ENCODE results near the gene DDX47.

DDX47 gene

DNA sequence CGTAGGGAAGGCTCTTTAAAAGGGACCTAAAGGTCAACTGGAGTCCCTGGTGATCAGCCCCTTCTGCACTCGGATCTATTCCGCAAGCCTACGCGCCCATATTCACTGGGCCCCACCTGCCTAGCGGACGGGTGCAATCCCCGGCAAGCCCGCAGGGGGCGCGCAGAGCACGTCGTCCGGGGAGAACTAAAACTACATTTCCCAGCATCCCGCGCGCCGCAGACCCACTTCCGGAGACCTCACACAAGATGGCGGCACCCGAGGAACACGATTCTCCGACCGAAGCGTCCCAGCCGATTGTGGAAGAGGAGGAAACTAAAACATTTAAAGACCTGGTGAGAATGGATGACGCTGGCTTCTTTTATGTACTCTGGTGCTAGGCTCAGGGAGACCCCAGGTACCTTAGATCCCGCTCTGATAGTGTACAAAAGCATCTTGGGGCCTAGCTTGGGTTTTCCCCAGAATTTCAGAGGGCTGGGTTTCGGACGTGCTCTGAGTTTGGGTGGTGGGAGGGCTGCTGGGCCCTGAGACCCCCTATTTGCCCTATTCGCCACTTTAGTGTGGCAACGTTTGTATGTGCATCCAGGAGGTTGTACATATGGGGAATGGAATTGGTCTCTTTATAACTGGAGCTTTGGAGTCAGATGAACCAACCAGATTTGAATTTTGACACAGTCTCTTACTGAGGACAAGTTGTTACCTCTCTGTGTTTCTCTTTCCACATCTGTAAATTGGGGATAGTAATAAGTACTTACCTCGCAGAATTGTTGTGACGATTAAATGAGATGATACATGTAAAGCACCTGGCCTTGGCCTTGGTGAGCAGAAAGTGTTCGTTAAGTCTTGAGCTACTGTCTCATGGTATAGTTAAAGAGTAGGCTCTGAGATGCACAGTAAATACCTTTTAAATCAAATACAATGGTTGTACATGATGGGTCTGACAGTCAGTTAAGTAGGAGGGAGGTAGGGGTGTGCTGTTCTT lies at the start of gene DDX47:
Gene DDX47 (plus strand): TSS at position 227 of the 982 bp plus-strand sequence. CDS start 22 bp downstream, at position 249.
- peak; percentile 97 for DNase-seq (ENCODE audit: low spot score)

DNA sequence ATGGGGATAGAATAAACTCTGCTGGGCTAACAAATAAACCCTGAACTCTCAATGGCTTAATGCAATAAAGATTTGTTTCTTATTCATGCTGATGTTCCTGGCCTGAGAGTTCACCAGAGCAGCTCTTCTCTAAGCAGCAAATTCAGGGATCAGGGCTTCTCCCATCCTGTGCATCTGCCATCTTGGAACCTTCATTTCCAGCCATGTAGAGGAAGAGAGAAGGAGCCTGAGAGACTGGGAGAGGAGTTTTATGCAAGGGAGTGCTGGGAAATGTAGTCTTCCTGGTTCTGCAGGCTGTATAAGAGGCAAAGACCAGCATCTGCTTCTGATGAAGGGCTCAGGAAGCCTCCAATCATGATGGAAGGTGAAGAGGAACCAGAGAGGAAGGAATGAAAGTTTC lies 48.3 kb upstream of the DDX47 start:
- DNase-seq (ENCODE audit: low spot score): no peak

DNA sequence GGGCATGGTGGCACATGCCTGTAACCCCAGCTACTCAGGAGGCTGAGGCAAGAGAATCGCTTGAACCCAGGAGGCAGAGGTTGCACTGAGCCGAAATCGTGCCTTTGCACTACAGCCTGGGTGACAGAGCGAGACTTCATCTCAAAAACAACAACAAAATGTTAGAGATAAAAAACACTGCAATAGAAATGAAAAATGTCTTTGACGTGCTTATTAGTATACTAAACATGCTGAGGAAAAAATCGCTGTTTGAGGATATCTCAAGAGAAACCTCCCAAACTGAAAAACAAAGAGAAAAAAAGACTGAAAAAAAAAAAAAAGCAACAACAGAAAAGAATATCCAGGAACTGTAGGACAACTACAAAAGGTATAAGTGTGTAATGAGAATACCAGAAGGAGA lies 42.9 kb upstream of the DDX47 start:
- no peak for DNase-seq (ENCODE audit: low spot score)

DNA sequence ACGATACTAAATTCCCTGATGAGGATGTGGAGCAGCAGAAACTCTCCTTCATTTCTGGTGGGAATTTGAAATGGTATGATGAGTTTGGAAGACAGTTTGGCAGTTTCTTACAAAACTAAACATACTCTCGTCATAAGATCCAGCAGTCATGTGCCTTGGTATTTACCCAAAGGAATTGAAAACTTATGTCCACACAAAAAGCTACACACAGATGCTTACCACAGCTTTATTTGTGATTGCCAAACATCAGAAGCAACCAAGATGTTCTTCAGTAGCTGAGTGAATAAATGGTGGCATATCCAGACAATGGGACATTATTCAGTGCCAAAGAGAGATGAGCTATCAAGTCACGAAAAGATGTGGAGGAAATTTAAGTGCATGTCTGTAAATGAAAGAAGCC lies 38.4 kb upstream of the DDX47 start:
- DNase-seq (ENCODE audit: low spot score): no peak

DNA sequence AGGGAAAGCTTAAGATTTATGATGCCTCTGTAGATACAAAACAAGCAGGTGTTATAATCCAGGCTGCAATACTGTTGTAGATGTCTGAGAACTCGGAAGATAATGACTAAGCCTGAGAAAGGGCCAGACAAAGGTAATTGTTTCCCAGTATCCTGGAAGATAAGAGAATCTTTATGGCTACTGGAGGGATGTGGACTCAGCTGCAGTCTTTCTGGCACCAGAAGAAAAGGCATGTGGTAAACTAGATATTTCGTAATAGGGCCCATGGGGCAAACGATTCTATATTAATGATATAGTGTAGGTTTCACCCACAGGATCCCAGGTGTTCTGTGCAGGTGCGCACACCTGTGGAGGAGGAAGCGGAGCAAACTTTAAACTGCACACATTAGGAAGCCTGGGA lies 36.9 kb upstream of the DDX47 start:
- no peak for DNase-seq (ENCODE audit: low spot score)

DNA sequence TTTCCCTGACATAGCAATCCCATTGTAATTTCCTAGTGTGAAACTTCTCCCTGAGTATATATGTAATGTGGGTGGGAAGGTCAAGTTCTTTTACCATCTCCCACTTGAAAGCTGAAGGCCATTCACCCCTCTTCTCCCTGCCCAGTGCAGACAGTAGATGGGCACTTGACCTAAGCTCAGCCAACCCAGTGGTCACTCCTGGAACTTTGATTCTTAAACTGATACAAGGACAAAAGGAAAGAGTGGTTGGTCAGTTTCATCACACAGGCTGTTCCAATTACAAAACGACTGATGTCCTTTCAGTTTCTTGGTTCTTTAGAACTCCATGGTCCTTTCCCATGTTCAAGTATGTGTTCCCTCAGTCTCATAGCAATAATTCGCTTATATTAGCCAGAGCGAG lies 36.1 kb upstream of the DDX47 start:
- DNase-seq (ENCODE audit: low spot score): no peak

DNA sequence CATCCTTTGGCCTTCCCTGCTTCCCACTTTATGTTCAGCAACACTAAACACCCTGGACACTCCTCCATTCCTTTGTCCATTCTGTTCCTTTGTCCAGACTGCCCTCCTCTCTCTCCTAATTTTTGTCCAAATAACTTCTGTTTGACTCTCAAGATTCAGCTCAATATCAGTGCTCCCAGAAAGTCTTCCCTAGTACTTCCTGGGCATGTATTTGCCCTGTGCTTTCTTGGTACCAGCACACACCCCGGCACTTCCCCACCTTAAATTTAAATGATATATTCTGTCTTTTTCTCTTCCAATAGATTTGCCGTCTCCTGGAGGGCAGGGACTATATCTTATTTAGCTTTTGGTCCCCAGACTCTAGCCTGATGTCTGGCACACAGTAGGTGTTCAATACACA lies 34.1 kb upstream of the DDX47 start:
- no peak for DNase-seq (ENCODE audit: low spot score)

DNA sequence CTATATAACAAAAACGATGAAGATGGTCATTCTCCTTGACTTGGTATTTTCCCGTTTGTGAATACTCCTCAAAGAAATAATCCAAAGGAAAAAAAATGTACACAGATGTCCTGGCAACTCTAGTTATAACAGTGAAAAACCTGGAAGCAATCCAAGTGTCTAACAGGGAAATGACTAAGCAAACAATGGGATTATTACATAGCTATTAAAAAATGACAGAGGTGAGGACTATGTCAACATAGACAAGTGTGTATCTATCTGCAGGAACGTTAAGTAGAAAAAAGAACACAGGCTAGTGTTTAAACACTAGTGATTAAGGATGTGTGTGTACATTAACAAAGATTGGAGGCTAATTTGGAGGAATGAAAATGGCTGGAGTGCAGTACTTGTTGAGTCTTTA lies 33.6 kb upstream of the DDX47 start:
- no peak for DNase-seq (ENCODE audit: low spot score)

DNA sequence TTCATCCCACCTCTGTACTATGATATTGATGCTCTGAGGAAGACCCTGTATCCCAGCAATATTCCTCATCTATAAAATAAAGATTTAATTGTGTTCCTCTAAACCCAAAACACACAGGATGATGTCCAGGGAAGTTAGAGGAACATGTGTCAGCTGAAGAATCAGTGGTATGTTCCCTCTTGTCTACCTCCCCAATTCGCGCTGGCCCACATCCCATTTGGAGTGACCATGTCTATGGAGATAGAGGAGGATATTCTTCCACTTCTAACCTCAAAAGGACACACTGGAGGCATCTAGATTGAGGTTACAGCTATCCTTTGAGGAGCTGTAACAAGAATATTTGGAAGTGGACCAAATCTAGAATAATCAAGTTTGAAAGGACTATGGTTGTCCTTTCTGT lies 29.0 kb upstream of the DDX47 start:
- DNase-seq (ENCODE audit: low spot score): no peak

DNA sequence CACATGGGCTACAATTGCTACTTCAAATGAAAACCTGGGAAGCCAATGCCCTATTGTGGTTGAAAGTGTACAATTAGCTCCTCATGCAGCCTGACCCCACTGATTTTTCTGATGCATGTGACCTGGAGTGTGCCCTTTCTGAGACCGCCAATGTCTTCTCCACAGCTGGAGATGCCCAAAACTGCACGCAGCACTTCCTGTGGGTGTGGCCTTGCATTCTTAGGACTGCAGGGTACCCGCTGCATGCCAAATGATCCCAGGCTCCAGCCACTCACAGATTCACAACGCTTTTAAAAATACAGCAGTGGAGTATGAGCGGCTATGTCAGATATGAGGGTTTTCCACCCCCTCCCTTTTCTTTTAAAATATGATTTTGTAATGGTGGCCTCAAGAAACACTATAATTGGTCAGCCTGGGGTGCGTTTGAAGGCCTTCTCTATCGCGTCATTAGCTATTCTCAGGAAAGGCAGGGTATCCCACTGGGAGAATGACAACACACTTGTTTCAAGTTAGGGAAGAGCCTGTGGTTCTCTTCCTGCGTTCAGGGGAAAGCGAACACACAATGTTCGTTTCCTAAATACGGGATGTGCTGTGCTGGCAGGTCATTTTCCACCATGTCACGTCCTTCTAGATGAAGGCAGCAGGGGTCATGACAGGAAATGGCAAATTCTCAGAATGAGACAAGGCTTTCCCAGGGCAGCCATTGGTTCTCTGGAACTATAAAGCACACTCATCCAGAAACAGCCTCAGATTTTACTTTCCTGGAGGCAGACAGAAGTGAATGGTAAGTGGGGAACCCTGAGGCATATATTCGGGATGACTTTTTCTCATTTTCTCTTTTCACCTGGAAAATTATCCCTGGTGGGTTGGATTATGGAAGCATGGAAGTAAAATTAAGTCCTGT lies 28.0 kb upstream of the DDX47 start, which contains the start of gene APOLD1:
Gene APOLD1 (plus strand): TSS at position 749 of the 904 bp plus-strand sequence. CDS start 33 bp downstream, at position 782.
- no peak for DNase-seq (ENCODE audit: low spot score)

DNA sequence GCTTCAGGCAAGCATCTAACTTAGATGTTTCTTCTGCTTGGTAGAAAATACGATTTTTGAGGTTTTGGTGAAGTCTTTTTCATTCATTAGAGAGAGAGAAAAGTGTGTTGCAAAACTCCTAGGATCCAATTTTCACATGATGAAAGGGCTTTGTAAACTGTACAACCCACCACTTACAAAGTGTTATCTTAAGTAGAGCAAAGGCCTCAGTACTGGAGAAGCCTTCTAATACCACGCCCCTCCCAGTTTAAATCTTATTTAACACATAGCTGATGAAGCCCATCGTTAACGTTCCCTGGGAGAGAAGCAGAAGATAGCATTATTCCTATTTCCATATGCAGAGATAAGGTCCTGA lies 26.8 kb upstream of the DDX47 start:
- DNase-seq (ENCODE audit: low spot score): no peak

DNA sequence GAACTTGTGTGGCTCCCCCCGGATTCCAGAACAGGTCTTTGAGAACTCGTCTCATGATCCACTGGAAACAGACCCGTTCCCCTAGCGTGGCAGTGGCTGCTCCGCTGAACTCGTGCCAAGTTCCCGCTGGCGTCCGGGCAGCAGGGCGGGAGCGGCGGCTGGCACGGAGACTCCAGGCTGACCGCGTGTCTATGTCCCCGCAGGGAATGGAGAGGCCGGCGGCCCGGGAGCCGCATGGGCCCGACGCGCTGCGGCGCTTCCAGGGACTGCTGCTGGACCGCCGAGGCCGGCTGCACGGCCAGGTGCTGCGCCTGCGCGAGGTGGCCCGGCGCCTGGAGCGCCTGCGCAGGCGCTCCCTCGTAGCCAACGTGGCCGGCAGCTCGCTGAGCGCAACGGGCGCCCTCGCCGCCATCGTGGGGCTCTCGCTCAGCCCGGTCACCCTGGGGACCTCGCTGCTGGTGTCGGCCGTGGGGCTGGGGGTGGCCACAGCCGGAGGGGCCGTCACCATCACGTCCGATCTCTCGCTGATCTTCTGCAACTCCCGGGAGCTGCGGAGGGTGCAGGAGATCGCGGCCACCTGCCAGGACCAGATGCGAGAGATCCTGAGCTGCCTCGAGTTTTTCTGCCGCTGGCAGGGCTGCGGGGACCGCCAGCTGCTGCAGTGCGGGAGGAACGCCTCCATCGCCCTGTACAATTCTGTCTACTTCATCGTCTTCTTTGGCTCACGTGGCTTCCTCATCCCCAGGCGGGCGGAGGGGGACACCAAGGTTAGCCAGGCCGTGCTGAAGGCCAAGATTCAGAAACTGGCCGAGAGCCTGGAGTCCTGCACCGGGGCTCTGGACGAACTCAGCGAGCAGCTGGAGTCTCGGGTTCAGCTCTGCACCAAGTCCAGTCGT lies 26.2 kb upstream of the DDX47 start:
- peak; percentile 99 for DNase-seq (ENCODE audit: low spot score)

DNA sequence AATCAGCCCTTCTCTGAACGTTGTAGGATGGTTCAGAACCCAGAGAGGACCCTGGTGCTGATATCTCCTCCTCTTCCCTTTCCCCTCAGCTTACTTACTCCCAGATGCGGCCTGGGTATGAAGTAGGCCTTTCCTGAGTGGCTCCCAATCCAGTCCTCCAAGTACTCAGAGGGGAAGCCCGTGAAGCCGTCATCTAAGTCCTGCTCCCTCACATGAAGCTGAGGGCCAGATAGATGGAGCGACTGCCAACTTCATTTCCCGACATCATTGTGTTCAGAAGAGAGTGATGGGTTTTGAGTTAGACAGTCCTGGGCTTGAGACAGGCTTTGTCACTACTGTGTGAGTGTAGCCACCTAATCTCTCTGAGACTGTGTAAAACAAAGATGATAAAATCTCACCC lies 25.0 kb upstream of the DDX47 start:
- no peak for DNase-seq (ENCODE audit: low spot score)

DNA sequence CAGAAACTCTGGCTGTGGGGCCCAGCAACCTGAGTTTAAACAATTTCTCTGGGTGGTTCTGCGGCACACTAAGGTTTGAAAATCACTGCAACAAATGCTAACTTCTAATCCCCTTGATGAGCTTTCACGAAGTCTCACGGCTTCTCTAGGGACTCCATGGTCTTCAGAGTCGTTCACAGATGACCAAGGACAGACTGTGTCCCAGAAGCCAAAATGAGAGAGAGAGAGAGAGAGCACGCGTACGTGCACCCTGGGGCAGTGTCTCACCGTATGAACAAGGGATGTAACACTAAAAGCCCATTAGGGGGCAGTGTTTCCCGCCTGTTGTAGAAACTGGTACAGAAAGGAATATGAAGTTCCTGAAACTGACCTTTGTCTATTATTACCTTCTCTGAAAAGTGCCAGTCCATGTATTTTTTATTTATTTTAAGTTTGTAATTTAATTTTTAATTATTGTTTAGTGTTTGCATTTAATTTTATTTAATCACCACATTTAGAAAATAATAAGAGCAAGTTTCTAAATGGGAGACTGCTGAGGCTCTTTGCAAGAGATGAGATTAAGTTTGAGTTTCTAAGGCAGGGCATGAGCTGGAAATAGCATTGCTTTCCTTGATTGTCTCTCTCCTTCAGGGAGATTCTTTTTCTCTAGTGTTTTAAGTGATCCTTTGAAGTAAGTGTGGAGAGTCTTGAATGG lies 24.3 kb upstream of the DDX47 start:
- DNase-seq (ENCODE audit: low spot score): peak; percentile 68

DNA sequence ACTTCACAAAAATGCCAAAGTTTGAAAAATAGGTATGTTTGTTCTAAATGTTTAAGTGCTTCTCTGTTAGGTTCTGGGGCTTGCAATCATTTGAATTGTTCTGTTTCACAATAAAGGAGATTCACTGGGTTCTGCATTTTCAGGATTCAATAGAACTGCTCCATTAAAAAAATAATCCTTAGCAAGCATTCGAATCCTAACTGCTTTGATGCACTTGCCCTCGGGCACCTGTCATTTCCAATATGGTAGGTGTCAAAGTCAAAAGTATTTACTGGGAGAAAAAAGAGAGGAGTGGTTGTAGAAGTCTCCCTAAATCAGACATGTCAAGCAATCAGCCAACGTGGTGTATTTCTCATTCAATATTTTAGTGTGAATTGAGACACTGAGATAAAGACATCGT lies 22.2 kb upstream of the DDX47 start:
- DNase-seq (ENCODE audit: low spot score): no peak

DNA sequence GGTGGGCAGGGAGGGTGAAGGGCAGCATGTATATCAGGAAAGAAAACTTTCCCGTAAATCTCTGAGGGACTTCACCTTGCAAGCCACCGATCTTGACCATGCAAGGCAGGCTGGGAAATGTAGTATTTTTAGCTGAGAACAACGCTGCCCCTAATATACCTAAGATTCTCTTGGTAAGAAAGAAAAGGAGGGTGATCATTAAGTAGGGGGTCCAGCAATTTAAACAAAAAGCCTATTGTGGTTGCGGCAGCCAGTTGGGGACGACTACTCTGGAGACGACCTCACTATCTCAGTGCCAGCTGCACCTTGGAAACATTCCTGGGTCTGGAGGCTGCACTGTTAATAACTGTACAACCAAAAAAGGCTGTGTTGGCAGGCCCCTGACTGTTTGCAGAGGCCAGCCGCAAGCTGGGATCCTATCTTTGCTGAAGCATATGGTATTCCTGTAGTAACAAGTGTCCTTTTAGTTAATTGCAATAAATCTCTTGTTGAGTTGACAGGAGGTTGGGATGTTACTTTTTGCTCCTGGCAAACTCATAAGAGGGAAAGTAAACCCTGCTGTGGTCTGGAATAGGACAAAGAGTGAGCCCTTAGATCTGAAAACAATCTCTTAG lies 21.3 kb upstream of the DDX47 start:
- DNase-seq (ENCODE audit: low spot score): no peak

DNA sequence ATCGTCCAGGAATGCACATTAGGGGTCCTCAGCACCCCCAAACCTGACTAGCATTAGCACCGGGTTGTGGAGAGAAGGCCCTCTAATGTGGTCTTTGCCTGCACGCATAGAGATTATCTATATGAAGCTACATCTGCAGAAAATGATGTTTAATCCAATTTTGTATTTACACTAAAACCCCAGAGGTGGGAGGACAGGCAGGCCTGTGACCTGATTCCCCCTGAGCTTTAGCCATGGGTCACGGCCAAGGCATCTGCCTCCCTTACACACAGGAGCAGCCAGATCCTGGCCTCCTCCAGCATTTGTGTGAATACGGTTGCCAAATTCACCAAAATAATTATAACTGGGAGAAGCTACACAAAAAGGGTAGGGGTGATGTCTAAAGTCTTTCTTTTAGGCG lies 20.7 kb upstream of the DDX47 start:
- DNase-seq (ENCODE audit: low spot score): no peak

DNA sequence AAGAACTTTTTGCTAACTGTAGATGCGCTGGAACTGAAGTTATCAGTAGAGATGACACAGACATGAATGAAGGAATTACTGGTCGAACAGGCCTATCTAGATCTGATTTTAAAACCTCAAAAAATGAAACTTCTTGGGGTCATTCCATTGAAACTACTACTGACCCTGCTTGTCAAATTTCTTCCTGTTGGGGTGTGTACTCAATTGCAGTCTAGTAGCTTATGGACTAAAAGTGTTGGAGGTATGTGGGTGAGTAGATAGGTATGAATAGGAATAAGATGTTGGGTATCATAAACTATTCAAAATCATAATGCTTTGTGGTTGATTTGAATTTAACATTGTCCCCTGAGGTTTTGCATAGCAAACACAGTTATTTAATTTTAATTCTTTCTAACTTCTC lies 18.5 kb upstream of the DDX47 start:
- no peak for DNase-seq (ENCODE audit: low spot score)

DNA sequence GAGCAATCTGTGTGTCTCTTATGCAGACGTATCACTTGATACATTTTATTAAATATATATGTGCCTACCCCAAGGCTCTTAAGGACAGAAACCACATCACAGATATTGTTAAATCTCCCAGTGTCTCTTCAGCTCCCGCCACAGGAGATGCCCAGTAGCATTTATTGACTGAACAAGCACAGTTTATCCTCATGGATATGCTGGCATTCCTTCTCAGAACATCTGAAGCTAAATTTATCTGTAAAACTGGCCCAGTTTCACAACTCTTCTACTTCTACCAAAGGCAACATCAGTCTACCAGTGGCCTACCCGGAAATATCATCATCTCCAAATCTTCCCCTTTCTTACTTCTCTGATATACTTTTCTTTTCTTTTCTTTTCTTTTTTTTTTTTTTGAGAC lies 17.0 kb upstream of the DDX47 start:
- DNase-seq (ENCODE audit: low spot score): no peak

DNA sequence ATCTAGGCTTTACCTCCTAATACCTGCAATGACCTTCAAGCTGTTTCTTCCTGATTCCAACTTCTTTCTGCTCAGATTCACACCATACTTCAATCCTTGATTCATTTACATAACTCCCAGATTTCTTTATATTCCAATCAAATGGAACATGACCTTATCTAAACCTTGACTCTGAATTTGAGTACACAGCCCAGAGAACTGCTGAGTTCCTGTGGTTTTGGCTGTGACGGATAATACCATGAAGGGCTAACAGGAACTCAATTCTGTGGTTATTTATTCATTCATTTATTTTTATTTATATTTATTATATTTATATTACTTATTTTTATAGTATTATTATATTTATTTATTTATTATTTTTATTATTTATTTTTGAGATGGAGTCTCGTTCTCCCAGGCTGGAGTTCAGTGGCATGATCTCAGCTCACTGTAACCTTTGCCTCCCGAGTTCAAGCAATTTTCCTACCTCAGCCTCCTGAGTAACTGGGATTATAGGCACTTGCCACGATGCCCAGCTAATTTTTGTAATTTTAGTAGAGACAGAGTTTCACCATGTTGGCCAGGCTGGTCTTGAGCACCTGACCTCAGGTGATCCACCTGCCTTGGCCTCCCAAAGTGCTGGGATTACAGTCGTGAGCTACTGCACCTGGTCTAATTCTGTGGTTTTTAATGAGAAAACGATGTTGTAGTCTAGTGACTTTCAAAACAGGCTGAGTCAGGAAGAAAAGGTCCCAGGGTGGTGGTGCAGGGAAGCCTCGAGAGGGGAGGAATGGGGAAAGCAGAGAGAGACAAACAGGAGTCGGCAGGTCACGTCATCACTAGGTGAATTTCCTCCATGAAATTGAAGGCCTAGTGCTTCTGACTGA lies 16.0 kb upstream of the DDX47 start:
- no peak for DNase-seq (ENCODE audit: low spot score)
